Liver (tissue), 3 donors: ENCODE results near the gene PTPRD.

Experiments
- EGR1 ChIP-seq, 2 donors: IDR thresholded peaks; 2 replicates each; pipeline ENCODE4 v1.6.1; 2016 to 2018; ENCODE audit warnings: antibody characterized with exemption in 2 of 2, low read depth in 2 of 2
- FOXA1 ChIP-seq: IDR thresholded peaks from 2 replicates; pipeline ENCODE4 v1.6.1; 2016; ENCODE audit warnings: antibody characterized with exemption
- RAD21 ChIP-seq, 2 donors: IDR thresholded peaks; 2 replicates each; pipeline ENCODE4 v1.6.1; 2016; ENCODE audit warnings: antibody characterized with exemption in 2 of 2, mild to moderate bottlenecking in 2 of 2
- TAF1 ChIP-seq: conservative IDR thresholded peaks from 2 replicates; pipeline ENCODE4 v1.6.1; 2016; ENCODE audit warnings: antibody characterized with exemption, mild to moderate bottlenecking
- TF ChIP-seq, protein P1 (sequence below): fragments of 150-350 bp; IDR thresholded peaks from 2 replicates; pipeline ENCODE4 v1.5.1; 2017; ENCODE audit warnings: improper control_type of control experiment, low read depth, low read length; ENCODE audit not compliant: missing input control
- TF ChIP-seq, protein P2 (sequence below): IDR thresholded peaks from 2 replicates; pipeline ENCODE4 v1.6.1; 2016; ENCODE audit warnings: antibody characterized with exemption, mild to moderate bottlenecking
- donor health status: healthy.
- donor health status: healthy.

DNA sequence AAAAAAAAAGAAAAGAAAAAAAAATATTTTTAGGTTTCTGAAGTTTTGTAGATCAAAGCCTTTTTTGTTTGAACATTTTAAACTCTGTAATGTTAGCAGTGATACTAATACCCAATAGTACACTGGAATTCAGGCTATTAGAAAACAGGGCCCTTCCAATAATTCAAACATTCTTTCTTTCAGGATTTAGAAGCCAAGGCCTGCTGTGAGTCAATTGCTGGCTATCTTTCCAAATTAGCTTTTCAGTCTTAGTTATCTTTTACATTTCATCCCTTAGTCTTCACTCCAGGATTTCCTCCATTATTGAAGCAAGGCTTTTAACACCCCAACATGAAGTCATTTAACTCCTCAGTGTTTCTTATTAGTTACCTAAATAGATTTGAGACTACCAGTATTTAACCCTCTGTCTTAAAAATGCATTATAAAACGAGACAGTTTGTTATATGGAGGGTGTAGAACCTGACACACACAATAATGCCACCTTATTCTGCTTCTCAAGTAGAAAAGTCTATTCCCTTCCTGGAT, 1861.3 kb downstream of the PTPRD start:
- TF ChIP-seq, protein P1, sequence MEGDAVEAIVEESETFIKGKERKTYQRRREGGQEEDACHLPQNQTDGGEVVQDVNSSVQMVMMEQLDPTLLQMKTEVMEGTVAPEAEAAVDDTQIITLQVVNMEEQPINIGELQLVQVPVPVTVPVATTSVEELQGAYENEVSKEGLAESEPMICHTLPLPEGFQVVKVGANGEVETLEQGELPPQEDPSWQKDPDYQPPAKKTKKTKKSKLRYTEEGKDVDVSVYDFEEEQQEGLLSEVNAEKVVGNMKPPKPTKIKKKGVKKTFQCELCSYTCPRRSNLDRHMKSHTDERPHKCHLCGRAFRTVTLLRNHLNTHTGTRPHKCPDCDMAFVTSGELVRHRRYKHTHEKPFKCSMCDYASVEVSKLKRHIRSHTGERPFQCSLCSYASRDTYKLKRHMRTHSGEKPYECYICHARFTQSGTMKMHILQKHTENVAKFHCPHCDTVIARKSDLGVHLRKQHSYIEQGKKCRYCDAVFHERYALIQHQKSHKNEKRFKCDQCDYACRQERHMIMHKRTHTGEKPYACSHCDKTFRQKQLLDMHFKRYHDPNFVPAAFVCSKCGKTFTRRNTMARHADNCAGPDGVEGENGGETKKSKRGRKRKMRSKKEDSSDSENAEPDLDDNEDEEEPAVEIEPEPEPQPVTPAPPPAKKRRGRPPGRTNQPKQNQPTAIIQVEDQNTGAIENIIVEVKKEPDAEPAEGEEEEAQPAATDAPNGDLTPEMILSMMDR, result no peak
- TF ChIP-seq, protein P2, sequence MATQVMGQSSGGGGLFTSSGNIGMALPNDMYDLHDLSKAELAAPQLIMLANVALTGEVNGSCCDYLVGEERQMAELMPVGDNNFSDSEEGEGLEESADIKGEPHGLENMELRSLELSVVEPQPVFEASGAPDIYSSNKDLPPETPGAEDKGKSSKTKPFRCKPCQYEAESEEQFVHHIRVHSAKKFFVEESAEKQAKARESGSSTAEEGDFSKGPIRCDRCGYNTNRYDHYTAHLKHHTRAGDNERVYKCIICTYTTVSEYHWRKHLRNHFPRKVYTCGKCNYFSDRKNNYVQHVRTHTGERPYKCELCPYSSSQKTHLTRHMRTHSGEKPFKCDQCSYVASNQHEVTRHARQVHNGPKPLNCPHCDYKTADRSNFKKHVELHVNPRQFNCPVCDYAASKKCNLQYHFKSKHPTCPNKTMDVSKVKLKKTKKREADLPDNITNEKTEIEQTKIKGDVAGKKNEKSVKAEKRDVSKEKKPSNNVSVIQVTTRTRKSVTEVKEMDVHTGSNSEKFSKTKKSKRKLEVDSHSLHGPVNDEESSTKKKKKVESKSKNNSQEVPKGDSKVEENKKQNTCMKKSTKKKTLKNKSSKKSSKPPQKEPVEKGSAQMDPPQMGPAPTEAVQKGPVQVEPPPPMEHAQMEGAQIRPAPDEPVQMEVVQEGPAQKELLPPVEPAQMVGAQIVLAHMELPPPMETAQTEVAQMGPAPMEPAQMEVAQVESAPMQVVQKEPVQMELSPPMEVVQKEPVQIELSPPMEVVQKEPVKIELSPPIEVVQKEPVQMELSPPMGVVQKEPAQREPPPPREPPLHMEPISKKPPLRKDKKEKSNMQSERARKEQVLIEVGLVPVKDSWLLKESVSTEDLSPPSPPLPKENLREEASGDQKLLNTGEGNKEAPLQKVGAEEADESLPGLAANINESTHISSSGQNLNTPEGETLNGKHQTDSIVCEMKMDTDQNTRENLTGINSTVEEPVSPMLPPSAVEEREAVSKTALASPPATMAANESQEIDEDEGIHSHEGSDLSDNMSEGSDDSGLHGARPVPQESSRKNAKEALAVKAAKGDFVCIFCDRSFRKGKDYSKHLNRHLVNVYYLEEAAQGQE, result no peak
- TF ChIP-seq TAF1, result no peak
- no peak for TF ChIP-seq RAD21 (IDR thresholded peaks at IDR 0.05)
- no peak for TF ChIP-seq FOXA1
- no peak for TF ChIP-seq EGR1 (IDR thresholded peaks at IDR 0.05; ENCODE audit: low read depth in 2 of 2)
